Measurements from ENCODE around the gene HOXD3. TPM values are rescaled to one million over a fixed set of nuclear protein-coding genes. Genes with fewer than 3 reads are reported as not detected.

HOXD3 gene
- total RNA-seq, 1 donor from 2014 or later: 9.8 TPM

- ATAC-seq: no peak
- DNase-seq (ENCODE audit: low spot score): no peak
- intact Hi-C loops (cut with DNase I): no loop called here
Measured at GRCh38 chr2:176145085-176145969, 11.8 kb upstream of the HOXD3 start.

- ATAC-seq (no peak), DNase-seq (ENCODE audit: low spot score) (no peak)
- intact Hi-C loops (cut with DNase I): no loop called here
Measured at GRCh38 chr2:176146101-176146500, 11.0 kb upstream of the HOXD3 start.

DNA sequence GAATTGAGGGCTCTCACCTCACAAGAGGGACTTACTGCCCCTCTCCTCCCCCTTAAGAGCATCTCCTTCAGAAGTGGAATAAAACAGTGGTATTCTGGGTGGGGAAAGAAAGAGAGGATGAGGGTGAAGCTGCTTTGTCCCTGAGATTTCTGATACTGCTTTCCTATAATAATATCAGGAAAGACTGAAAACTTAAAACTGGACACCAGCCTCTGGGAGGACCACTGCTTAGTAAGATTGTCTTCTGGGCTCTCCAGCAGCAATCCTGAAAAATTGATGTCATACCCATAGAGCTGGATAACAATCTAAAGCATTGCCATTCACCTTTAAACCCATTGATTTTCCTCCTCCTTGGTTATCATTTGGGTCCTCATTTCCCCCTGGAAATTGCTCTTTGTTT is 10.5 kb upstream of the HOXD3 start:
- intact Hi-C loops (cut with DNase I): no loop called here
- ATAC-seq (no peak), DNase-seq (ENCODE audit: low spot score) (no peak)

DNA sequence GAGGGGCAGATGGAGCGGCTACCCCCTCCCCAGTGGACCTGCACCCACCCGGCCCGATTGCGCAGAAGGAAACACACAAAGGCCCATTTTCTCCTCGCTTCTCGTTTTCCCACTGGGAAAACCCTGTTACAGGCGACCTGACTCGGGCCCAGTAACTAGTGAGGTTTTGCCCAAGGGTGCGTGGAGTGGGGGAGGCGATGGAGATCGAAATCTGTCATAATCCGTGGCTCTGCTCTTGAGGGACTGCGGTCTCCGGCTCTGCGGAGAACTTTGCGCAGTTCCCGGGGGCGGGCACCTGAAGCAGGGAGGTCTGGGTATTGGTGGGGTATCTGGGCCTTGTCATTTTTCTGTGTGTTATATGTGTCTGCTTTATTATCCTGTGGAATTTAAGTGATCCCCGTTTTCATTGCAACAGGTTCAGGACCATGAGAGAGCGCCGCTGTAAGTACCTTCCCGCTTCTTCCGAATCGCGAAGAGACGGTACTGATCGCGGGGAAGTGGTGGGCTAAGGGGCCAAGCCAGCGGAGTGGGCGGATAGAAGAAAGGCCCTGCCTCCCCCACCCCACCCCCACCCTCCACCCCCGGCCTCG is 9.8 kb upstream of the HOXD3 start:
- intact Hi-C loops (cut with DNase I): no loop called here
- ATAC-seq (no peak), DNase-seq (ENCODE audit: low spot score) (no peak)

GRCh38 chr2:176147800-176148496 is 9.2 kb upstream of the HOXD3 start:
- DNase-seq (ENCODE audit: low spot score) (no peak), ATAC-seq (no peak)
- intact Hi-C loops (cut with DNase I): no loop called here

DNA sequence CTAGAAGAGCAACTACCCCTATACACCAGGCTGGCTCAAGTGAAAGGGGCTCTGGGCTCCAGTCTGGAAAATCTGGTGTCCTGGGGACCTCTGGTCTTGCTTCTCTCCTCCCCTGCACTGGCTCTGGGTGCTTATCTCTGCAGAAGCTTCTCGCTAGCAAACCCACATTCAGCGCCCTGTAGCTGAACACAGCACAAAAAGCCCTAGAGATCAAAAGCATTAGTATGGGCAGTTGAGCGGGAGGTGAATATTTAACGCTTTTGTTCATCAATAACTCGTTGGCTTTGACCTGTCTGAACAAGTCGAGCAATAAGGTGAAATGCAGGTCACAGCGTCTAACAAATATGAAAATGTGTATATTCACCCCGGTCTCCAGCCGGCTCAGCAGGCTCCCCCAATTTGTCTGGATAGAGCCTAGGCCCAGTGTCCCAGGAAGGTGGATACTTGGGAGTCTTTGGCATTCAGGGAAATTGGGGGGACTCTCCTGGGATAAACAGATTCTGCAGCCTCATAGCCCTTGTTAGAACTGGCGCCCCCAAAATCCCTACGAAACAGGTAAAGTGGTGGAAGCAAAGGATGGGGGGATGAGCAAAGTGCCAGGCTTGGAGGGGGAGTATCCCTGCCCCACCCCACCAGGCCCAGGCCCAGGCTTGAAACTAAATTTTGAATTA is 8.2 kb upstream of the HOXD3 start:
- intact Hi-C loops (cut with DNase I): no loop called here
- ATAC-seq (no peak), DNase-seq (ENCODE audit: low spot score) (no peak)

DNA sequence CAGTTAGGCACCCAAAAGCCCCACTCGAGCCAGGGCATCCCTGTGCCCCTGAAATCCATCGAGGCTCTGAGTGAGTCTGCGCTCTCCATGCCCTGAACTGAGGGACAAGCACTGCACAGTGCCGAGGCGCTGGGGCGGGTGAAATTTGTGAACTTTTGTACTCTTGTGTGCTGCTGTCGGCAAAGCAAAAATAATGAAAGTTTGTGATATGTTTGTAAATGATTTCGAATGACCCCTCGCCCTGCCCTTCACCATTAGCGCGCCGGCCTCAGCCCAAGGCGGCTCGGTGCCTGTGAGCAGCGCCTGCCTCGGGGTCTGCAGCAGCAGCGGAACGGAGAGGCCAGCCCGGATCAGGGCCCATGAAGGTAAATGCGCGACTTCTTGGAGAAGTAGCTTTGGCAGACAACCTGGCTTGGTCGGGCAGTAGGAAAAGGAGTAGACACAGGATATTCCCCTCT is 7.6 kb upstream of the HOXD3 start:
- no peak for ATAC-seq
- intact Hi-C loops (cut with DNase I): no loop called here
- DNase-seq (ENCODE audit: low spot score): no peak

- ATAC-seq: no peak
- no peak for DNase-seq (ENCODE audit: low spot score)
- intact Hi-C loops (cut with DNase I): no loop called here
Measured at GRCh38 chr2:176149939-176150583, 7.0 kb upstream of the HOXD3 start.

- intact Hi-C loops (cut with DNase I): no loop called here
- ATAC-seq: no peak
Measured at GRCh38 chr2:176150584-176151441, 6.3 kb upstream of the HOXD3 start.

GRCh38 chr2:176151442-176152287 is 5.4 kb upstream of the HOXD3 start, which contains the start of gene HOXD4:
Gene HOXD4 (plus strand): TSS chr2:176151550. CDS start chr2:176151634, 84 bp downstream.
- no peak for ATAC-seq
- intact Hi-C loops (cut with DNase I): no loop called here
- no peak for DNase-seq (ENCODE audit: low spot score)

More at GRCh38 chr2:176150584-176151441, 6.3 kb upstream of the HOXD3 start:
- no peak for DNase-seq (ENCODE audit: low spot score)

- ATAC-seq: no peak
- no peak for DNase-seq (ENCODE audit: low spot score)
- intact Hi-C loops (cut with DNase I): no loop called here
Measured at GRCh38 chr2:176152350-176153181, 4.5 kb upstream of the HOXD3 start.

GRCh38 chr2:176154576-176155252 is 2.4 kb upstream of the HOXD3 start:
- ATAC-seq: no peak
- intact Hi-C loops (cut with DNase I): no loop called here
- DNase-seq (ENCODE audit: low spot score): no peak

- intact Hi-C loops (cut with DNase I): no loop called here
- ATAC-seq (no peak), DNase-seq (ENCODE audit: low spot score) (no peak)
Measured at GRCh38 chr2:176155356-176156044, 1.6 kb upstream of the HOXD3 start.

GRCh38 chr2:176156301-176156806 is 753 bp upstream of the HOXD3 start:
- no peak for ATAC-seq
- intact Hi-C loops (cut with DNase I): no loop called here
- DNase-seq (ENCODE audit: low spot score): no peak

Data from sciatic nerve (tissue), 2 donors.